HL-60 (cell line): ENCODE data around the gene WFIKKN1.

Experiments
- DNase-seq, 2 experiments: peaks; one replicate each; pipeline ENCODE4 v3.0.0-alpha.2; 2010 to 2020; ENCODE audit warnings: low read depth in 1 of 2, low spot score in 1 of 2
- H3K27ac ChIP-seq: fragments of 250-450 bp; sonication (Bioruptor Pico); replicated peaks from 2 replicates; pipeline ENCODE4 v1.5.1; 2020; ENCODE audit warnings: mild to moderate bottlenecking, moderate library complexity
- H3K27me3 ChIP-seq: fragments of 250-450 bp; sonication (Bioruptor Pico); 2 replicates; pipeline ENCODE4 v1.5.1; 2021; ENCODE audit warnings: mild to moderate bottlenecking, moderate library complexity; ENCODE audit not compliant: insufficient read depth, poor library complexity, severe bottlenecking
- H3K4me3 ChIP-seq: replicated peaks from 2 replicates; pipeline ENCODE4 v1.5.1; 2011; ENCODE audit warnings: mild to moderate bottlenecking, control low read depth, low read length; ENCODE audit not compliant: insufficient read depth
- CTCF ChIP-seq: IDR thresholded peaks from one replicate; pipeline ENCODE4 v1.5.1; 2011; ENCODE audit warnings: low read length, control low read depth, inconsistent platforms; ENCODE audit not compliant: insufficient read depth
- GABPA ChIP-seq: IDR thresholded peaks from 2 replicates; pipeline ENCODE4 v1.6.1; 2012; ENCODE audit warnings: low read depth
- POLR2AphosphoS5 ChIP-seq: IDR thresholded peaks from 2 replicates; pipeline ENCODE4 v1.6.1; 2012; ENCODE audit warnings: low read depth
- REST ChIP-seq: IDR thresholded peaks from 2 replicates; pipeline ENCODE4 v1.6.1; 2012; ENCODE audit warnings: low read depth; ENCODE audit not compliant: insufficient replicate concordance
- SPI1 ChIP-seq: IDR thresholded peaks from 2 replicates; pipeline ENCODE4 v1.6.1; 2012; ENCODE audit warnings: low read depth, mild to moderate bottlenecking, borderline replicate concordance

WFIKKN1 gene

GRCh38 chr16:635573-636205 lies 4.9 kb downstream of the WFIKKN1 start:
- Histone ChIP-seq H3K27me3 (no peaks in the 10 kb centered on the region), H3K4me3 (peak overlapping the region; percentile 72), H3K27ac (peak overlapping the region; percentile 85)
- TF ChIP-seq POLR2AphosphoS5, result no peak
- no peak for TF ChIP-seq SPI1
- no peak for TF ChIP-seq CTCF
- no peak for TF ChIP-seq GABPA
- TF ChIP-seq REST, result no peak
- no peak for DNase-seq

GRCh38 chr16:636206-637080 lies 5.7 kb downstream of the WFIKKN1 start, which contains the start of gene METTL26:
METTL26 (minus strand) TSS chr16:636305; CDS start chr16:636290, 15 bp downstream.
- peak within 1 kb of the TSS; percentile 85 for H3K27ac ChIP-seq
- peak within 1 kb of the TSS; percentile 72 for H3K4me3 ChIP-seq
- DNase-seq, result peak; percentile 95 to 96
- TF ChIP-seq CTCF (no peak), SPI1 (peak; percentile 20; the same call in 1 of the 2 replicates), GABPA (peak; percentile 10; the same call in 1 of the 2 replicates), POLR2AphosphoS5 (peak; percentile 61; the same call in 1 of the 2 replicates)
- H3K27me3 ChIP-seq, result no peaks in the 10 kb centered on the region

- Histone ChIP-seq H3K27ac (peak overlapping the region; percentile 85), H3K4me3 (peak overlapping the region; percentile 72), H3K27me3 (no peaks in the 10 kb centered on the region)
- TF ChIP-seq CTCF (no peak), POLR2AphosphoS5 (no peak), GABPA (no peak), SPI1 (no peak), REST (no peak)
- peak; percentile 68 to 84 for DNase-seq
Measured at GRCh38 chr16:637081-638018, 6.6 kb downstream of the WFIKKN1 start.
